OCI-LY7 (cell line): ENCODE data around the gene GPRC5D.

ENCODE experiments used
- EZH2phosphoT487 ChIP-seq: fragments of 200-600 bp; sonication (generic); IDR thresholded peaks from 2 replicates; pipeline ENCODE4 v1.6.1; 2018; ENCODE audit warnings: low read depth, borderline replicate concordance, mild to moderate bottlenecking, mixed run types, antibody characterized with exemption, low read length, moderate library complexity, mixed read lengths
- TF ChIP-seq, protein P1 (sequence below): fragments of 200-600 bp; sonication (generic); conservative IDR thresholded peaks from 2 replicates; pipeline ENCODE4 v1.5.1; 2014; ENCODE audit warnings: mild to moderate bottlenecking, antibody characterized with exemption, low read length, moderate library complexity, mixed read lengths

DNA sequence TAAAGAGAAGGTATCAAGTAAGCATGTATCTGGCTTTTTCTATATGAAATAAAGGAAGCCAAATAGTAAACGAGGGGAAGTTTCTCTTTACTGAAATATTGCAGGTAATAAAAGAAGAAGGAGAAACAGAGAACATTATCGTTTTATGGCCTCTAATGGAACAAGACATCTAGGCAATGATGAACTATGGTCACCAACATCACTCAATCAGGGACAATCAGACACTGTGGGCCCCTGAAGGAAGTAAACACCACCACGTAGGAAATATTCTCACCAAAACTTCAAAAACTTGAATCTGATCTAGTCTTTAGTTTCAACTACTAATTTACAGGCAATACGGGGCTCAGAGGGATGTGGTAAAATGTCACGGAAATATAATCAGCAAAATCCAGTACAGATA, 32.2 kb upstream of the GPRC5D start:
- TF ChIP-seq, protein P1, sequence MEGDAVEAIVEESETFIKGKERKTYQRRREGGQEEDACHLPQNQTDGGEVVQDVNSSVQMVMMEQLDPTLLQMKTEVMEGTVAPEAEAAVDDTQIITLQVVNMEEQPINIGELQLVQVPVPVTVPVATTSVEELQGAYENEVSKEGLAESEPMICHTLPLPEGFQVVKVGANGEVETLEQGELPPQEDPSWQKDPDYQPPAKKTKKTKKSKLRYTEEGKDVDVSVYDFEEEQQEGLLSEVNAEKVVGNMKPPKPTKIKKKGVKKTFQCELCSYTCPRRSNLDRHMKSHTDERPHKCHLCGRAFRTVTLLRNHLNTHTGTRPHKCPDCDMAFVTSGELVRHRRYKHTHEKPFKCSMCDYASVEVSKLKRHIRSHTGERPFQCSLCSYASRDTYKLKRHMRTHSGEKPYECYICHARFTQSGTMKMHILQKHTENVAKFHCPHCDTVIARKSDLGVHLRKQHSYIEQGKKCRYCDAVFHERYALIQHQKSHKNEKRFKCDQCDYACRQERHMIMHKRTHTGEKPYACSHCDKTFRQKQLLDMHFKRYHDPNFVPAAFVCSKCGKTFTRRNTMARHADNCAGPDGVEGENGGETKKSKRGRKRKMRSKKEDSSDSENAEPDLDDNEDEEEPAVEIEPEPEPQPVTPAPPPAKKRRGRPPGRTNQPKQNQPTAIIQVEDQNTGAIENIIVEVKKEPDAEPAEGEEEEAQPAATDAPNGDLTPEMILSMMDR = no peak
- no peak for TF ChIP-seq EZH2phosphoT487
